Tibial nerve (tissue), 4 donors: Measurements from ENCODE around the gene SLAMF8. TPM values are rescaled to one million over a fixed set of nuclear protein-coding genes. Genes with fewer than 3 reads are reported as not detected.

Experiments
- DNase-seq, 2 donors: peaks; one replicate each; pipeline ENCODE4 v3.0.0-alpha.2; 2019; ENCODE audit warnings: low spot score in 2 of 2
- H3K27ac ChIP-seq, 4 donors: fragments of 200-600 bp; sonication (generic) in 3 of 4; one replicate each; pipeline ENCODE4 v1.5.1; 2017 to 2019; ENCODE audit warnings: mild to moderate bottlenecking in 1 of 4
- H3K27me3 ChIP-seq, 2 donors: fragments of 200-600 bp; sonication (generic) in 1 of 2; one replicate each; pipeline versions ENCODE4 v1.5.1 to v1.6.0; 2017 to 2019
- H3K36me3 ChIP-seq, 3 donors: fragments of 200-600 bp; sonication (generic); one replicate each; pipeline ENCODE4 v1.5.1; 2018 to 2019
- H3K4me1 ChIP-seq, 4 donors: fragments of 200-600 bp; sonication (generic) in 3 of 4; one replicate each; pipeline ENCODE4 v1.5.1; 2017 to 2019
- H3K4me3 ChIP-seq, 4 donors: fragments of 200-600 bp; sonication (generic) in 3 of 4; one replicate each; pipeline ENCODE4 v1.5.1; 2017 to 2019; ENCODE audit warnings: mild to moderate bottlenecking in 1 of 4, moderate library complexity in 1 of 4
- H3K9me3 ChIP-seq, 4 donors: fragments of 200-600 bp; sonication (generic) in 3 of 4; one replicate each; pipeline ENCODE4 v1.5.1; 2017 to 2019
- EP300 ChIP-seq, 2 donors: sonication (generic); formaldehyde crosslinking; IDR thresholded peaks; one replicate each; pipeline ENCODE4 v1.6.1; 2017; ENCODE audit warnings: antibody characterized with exemption in 2 of 2, mild to moderate bottlenecking in 1 of 2
- POLR2A ChIP-seq, 2 donors: fragments of 450-650 bp; IDR thresholded peaks; one replicate each; pipeline ENCODE4 v1.6.1; 2017; ENCODE audit warnings: antibody characterized with exemption in 2 of 2, mild to moderate bottlenecking in 2 of 2, moderate library complexity in 2 of 2
- WGBS, 2 donors: methylation state at CpG; one replicate each; pipeline ENCODE4 v1.1.5; 2018; 5-methylcytosine and 5-hydroxymethylcytosine counted together
- small RNA-seq: library from RNA; depleted of rRNA; stranded (forward); fragments of <200 nt; gene quantifications from one replicate; pipeline ENCODE3, GENCODE V24; 2016
- total RNA-seq, 4 donors: library from RNA; depleted of rRNA; stranded (reverse); fragments of >200 nt; gene quantifications; one replicate each; pipeline ENCODE4 v1.1.0, GENCODE V29; 2016
- TF ChIP-seq, protein P1 (sequence below), 5 experiments: fragments of 200-600 bp in 3 of 5; fragments of 450-650 bp in 2 of 5; sonication (generic) in 3 of 5; IDR thresholded peaks; one replicate each; pipeline ENCODE4 v1.5.1; 2016 to 2019; ENCODE audit warnings: antibody characterized with exemption in 5 of 5, mild to moderate bottlenecking in 3 of 5, moderate library complexity in 2 of 5

The SLAMF8 gene
- total RNA-seq, 4 donors from 2014 or later, result 2.2 to 6.9 (median 3.7) TPM

DNA sequence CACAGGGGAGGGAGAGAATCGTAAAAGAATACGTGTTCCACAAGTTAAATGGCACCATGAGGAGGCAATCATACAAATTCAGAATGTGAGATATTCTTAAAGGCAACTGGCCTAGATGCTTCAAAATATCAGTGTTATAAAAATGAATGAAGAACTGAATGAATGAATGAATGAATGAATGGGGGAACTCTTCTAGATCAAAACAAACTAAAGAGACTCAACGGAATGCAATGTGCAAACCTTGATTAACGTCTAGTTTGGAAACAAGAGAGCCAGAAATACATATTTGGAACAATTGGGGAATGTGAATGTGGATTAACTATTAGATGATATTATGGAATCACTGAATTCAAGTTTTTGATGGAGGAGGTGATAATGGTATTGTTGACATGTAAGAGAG lies 56.5 kb downstream of the SLAMF8 start:
- 72 to 76% methylated on average over 3 to 4 of the region's 4 CpGs for WGBS, 2 donors
- H3K27me3 ChIP-seq, result no peaks in the 10 kb centered on the region

DNA sequence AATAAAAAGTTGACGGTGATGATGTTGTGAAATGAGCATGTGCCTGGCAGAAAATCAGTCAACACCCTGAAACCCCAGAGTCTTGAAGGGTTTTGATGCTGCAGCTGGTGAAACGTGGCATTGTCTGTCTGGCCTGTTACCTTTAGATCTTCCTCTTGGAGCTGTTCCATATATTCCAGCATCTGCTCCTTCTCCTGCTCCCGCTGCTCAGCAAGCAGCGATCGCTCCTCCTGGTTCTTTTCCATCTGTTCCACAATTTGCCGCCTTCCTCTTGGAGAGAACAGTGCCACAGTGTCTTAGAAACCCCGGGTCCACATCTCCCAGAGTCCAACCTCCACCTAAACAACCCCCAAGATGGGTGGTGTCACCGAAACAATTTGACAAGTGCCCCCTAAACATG lies 57.6 kb downstream of the SLAMF8 start:
- TF ChIP-seq POLR2A (IDR thresholded peaks at IDR 0.05) (no peak), EP300 (IDR thresholded peaks at IDR 0.05) (no peak)
- TF ChIP-seq, protein P1, sequence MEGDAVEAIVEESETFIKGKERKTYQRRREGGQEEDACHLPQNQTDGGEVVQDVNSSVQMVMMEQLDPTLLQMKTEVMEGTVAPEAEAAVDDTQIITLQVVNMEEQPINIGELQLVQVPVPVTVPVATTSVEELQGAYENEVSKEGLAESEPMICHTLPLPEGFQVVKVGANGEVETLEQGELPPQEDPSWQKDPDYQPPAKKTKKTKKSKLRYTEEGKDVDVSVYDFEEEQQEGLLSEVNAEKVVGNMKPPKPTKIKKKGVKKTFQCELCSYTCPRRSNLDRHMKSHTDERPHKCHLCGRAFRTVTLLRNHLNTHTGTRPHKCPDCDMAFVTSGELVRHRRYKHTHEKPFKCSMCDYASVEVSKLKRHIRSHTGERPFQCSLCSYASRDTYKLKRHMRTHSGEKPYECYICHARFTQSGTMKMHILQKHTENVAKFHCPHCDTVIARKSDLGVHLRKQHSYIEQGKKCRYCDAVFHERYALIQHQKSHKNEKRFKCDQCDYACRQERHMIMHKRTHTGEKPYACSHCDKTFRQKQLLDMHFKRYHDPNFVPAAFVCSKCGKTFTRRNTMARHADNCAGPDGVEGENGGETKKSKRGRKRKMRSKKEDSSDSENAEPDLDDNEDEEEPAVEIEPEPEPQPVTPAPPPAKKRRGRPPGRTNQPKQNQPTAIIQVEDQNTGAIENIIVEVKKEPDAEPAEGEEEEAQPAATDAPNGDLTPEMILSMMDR (IDR thresholded peaks at IDR 0.05), result no peak
- DNase-seq, result no peak
- Histone ChIP-seq H3K27me3 (no peaks in the 10 kb centered on the region), H3K27ac (no peak overlapping the region), H3K4me1 (peaks cover 0 to 13% (median 1%) of the 10 kb centered on the region in 4 donors), H3K9me3 (no peaks in the 10 kb centered on the region), H3K36me3 (peaks cover 0 to 4% (median 0%) of the 10 kb centered on the region in 3 donors), H3K4me3 (no peak overlapping the region)
- WGBS, 2 donors, result 75 to 81% methylated on average over 8 of the region's 8 CpGs

More for the DNA sequence above, 56.5 kb downstream of the SLAMF8 start:
- H3K4me1 ChIP-seq, result peaks cover 0 to 8% (median 0%) of the 10 kb centered on the region in 4 donors
- peaks cover 0 to 4% (median 0%) of the 10 kb centered on the region in 3 donors for H3K36me3 ChIP-seq
- H3K27ac ChIP-seq, result no peak overlapping the region
- no peaks in the 10 kb centered on the region for H3K9me3 ChIP-seq
- TF ChIP-seq, protein P1 (IDR thresholded peaks at IDR 0.05), result no peak
- no peak for TF ChIP-seq POLR2A (IDR thresholded peaks at IDR 0.05)
- no peak for TF ChIP-seq EP300 (IDR thresholded peaks at IDR 0.05)
- no peak for DNase-seq
- no peak overlapping the region for H3K4me3 ChIP-seq

Small RNA genes within 50 kb of the gene (small RNA-seq; reads per million reads assigned to genes)
- gene RF00570, result not detected

Other genes with a start within 250 kb of the SLAMF8 start
- not detected for gene APCS, start 239.0 kb upstream of the SLAMF8 start, total RNA-seq
- not detected for gene CRP, start 112.3 kb upstream of the SLAMF8 start, total RNA-seq
- 100 to 1,000 TPM; 114 to 162 (median 123) TPM for gene DUSP23, start 45.9 kb upstream of the SLAMF8 start, total RNA-seq
- gene FCRL6, start 24.5 kb upstream of the SLAMF8 start, total RNA-seq, result 1 to 10 TPM in 2 of 4 donors, under 1 TPM in 2; 0.39 to 2.2 (median 1.4) TPM
- under 1 TPM in 1 of 4 donors, not detected in 3; 0.20 TPM for gene VSIG8, start 35.8 kb downstream of the SLAMF8 start, total RNA-seq
- gene CFAP45, start 73.3 kb downstream of the SLAMF8 start, total RNA-seq, result under 1 TPM in 3 of 4 donors, not detected in 1; 0.39 to 0.66 (median 0.63) TPM
- 100 to 1,000 TPM; 149 to 205 (median 168) TPM for gene TAGLN2, start 98.6 kb downstream of the SLAMF8 start, total RNA-seq
- gene IGSF9, start 118.7 kb downstream of the SLAMF8 start, total RNA-seq, result under 1 TPM in 2 of 4 donors, not detected in 2; 0.20 to 0.63 TPM
- not detected for gene SLAMF9, start 127.4 kb downstream of the SLAMF8 start, total RNA-seq
- 1 to 10 TPM; 3.0 to 7.0 (median 4.3) TPM for gene PIGM, start 205.1 kb downstream of the SLAMF8 start, total RNA-seq
- gene KCNJ10, start 243.3 kb downstream of the SLAMF8 start, total RNA-seq, result 10 to 100 TPM in 1 of 4 donors, 1 to 10 TPM in 3; 6.5 to 13.5 (median 8.8) TPM